HCT116 (cell line): ENCODE results near the gene ZDHHC18. TPM values are rescaled to one million over a fixed set of nuclear protein-coding genes. Genes with fewer than 3 reads are reported as not detected.

ENCODE experiments used
- ATAC-seq: fragments of 200-7000 bp; cut with Tn5 transposase; 2 replicates; pipeline ENCODE4 v1.9.1; 2020; ENCODE audit warnings: mild to moderate bottlenecking, moderate library complexity
- BruUV-seq: library from RNA; stranded (reverse); fragments of 400-500 nt; replicated peaks from 2 replicates; lab custom pipeline; 2021; lab: Mats Ljungman, UMichigan
- CTCF ChIA-PET: fragments of 300-600 bp; sonication (Branson Sonifier 250); formaldehyde crosslinking; loops from one replicate; lab custom pipeline; 2021; ENCODE audit warnings: antibody characterized with exemption; lab: Charles Lee
- POLR2A ChIA-PET: fragments of 300-600, 350-600 bp; sonication (Branson Sonifier 250); formaldehyde crosslinking; loops from one replicate; lab custom pipeline; 2021; ENCODE audit warnings: antibody characterized with exemption; lab: Charles Lee
- RAD21 ChIA-PET, 2 experiments: fragments of 300-600 bp; sonication (Branson Sonifier 250); formaldehyde crosslinking; loops; one replicate each; lab custom pipeline; 2023; ENCODE audit warnings: low total read pairs in 2 of 2; ENCODE audit not compliant: uncharacterized antibody in 2 of 2, unreplicated experiment in 2 of 2, low non-redundant PET in 1 of 2; lab: Charles Lee
- DNase-seq: peaks from one replicate; pipeline ENCODE4 v3.0.0-alpha.2; 2010; ENCODE audit warnings: low read depth, low spot score
- H2AFZ ChIP-seq: fragments of 200-600 bp; shearing (Covaris generic), sonication (generic); 2 replicates; pipeline ENCODE4 v1.6.1; 2017; ENCODE audit warnings: low read depth, mixed run types, mixed read lengths, antibody characterized with exemption, low read length; ENCODE audit not compliant: poor library complexity, severe bottlenecking
- H3K27ac ChIP-seq: 2 replicates; pipeline ENCODE4 v1.5.1; 2012; ENCODE audit warnings: low read depth, low read length
- H3K27me3 ChIP-seq: fragments of 200-600 bp; sonication (generic); 2 replicates; pipeline ENCODE4 v1.6.1; 2016; ENCODE audit warnings: mixed run types, low read length, mixed read lengths; ENCODE audit not compliant: insufficient read depth
- H3K36me3 ChIP-seq, 2 experiments: fragments of 200-500 bp in 1 of 2; fragments of 200-600 bp in 1 of 2; sonication (Bioruptor generic) in 1 of 2; sonication (generic) in 1 of 2; 2 replicates each; pipeline versions ENCODE4 v1.5.1 to v1.6.1; 2014 to 2016; ENCODE audit warnings: low read length in 2 of 2, inconsistent platforms in 1 of 2, mixed read lengths in 1 of 2, mixed run types in 1 of 2; ENCODE audit not compliant: insufficient read depth in 2 of 2, control insufficient read depth in 1 of 2
- H3K4me1 ChIP-seq, 2 experiments: fragments of 200-600 bp in 1 of 2; sonication (generic) in 1 of 2; 2 replicates each; pipeline versions ENCODE4 v1.5.1 to v1.6.1; 2012 to 2017; ENCODE audit warnings: low read length in 2 of 2, inconsistent platforms in 1 of 2, mild to moderate bottlenecking in 1 of 2, mixed read lengths in 1 of 2, mixed run types in 1 of 2, moderate library complexity in 1 of 2; ENCODE audit not compliant: insufficient read depth in 2 of 2, control insufficient read depth in 1 of 2
- H3K4me2 ChIP-seq: fragments of 200-600 bp; sonication (generic); 2 replicates; pipeline ENCODE4 v1.6.1; 2017; ENCODE audit warnings: mixed run types, low read length, mixed read lengths
- H3K4me3 ChIP-seq, 2 experiments: fragments of 200-600 bp in 1 of 2; sonication (generic) in 1 of 2; replicated peaks in 1 of 2; 2 replicates each; pipeline ENCODE4 v1.5.1; 2011 to 2016; ENCODE audit warnings: low read length in 2 of 2, control low read depth in 1 of 2, low read depth in 1 of 2, mild to moderate bottlenecking in 1 of 2, mixed read lengths in 1 of 2, mixed run types in 1 of 2
- H3K79me2 ChIP-seq: fragments of 200-600 bp; sonication (generic); 2 replicates; pipeline ENCODE4 v1.6.1; 2017; ENCODE audit warnings: mild to moderate bottlenecking, mixed run types, low read length, moderate library complexity, mixed read lengths; ENCODE audit not compliant: insufficient read depth
- H3K9ac ChIP-seq: fragments of 200-600 bp; sonication (generic); 2 replicates; pipeline ENCODE4 v1.6.1; 2016; ENCODE audit warnings: low read length, mixed read lengths
- H3K9me2 ChIP-seq: fragments of 200-600 bp; sonication (generic), shearing (Covaris generic); 2 replicates; pipeline ENCODE4 v1.6.1; 2017; ENCODE audit warnings: mixed run types, mild to moderate bottlenecking, moderate library complexity; ENCODE audit not compliant: insufficient read depth
- H3K9me3 ChIP-seq, 2 experiments: fragments of 200-500 bp in 1 of 2; fragments of 200-600 bp in 1 of 2; sonication (Bioruptor generic) in 1 of 2; sonication (generic) in 1 of 2; 2 replicates each; pipeline ENCODE4 v1.6.1; 2014 to 2017; ENCODE audit warnings: low read length in 2 of 2, mixed read lengths in 2 of 2, inconsistent platforms in 1 of 2, low read depth in 1 of 2, mild to moderate bottlenecking in 1 of 2, mixed run types in 1 of 2, moderate library complexity in 1 of 2; ENCODE audit not compliant: control insufficient read depth in 1 of 2, insufficient read depth in 1 of 2
- H4K20me1 ChIP-seq: fragments of 200-600 bp; sonication (generic), shearing (Covaris generic); 2 replicates; pipeline ENCODE4 v1.6.1; 2017; ENCODE audit warnings: mixed run types, mild to moderate bottlenecking, moderate library complexity; ENCODE audit not compliant: insufficient read depth
- EZH2phosphoT487 ChIP-seq: fragments of 200-600 bp; IDR thresholded peaks from 2 replicates; pipeline ENCODE4 v1.6.1; 2018; ENCODE audit warnings: antibody characterized with exemption, borderline replicate concordance
- SIN3A ChIP-seq: IDR thresholded peaks from 2 replicates; pipeline ENCODE4 v1.6.1; 2012; ENCODE audit warnings: low read depth
- SP1 ChIP-seq: IDR thresholded peaks from 2 replicates; pipeline ENCODE4 v1.6.1; 2012; ENCODE audit warnings: low read depth
- SRF ChIP-seq: IDR thresholded peaks from 2 replicates; pipeline ENCODE4 v1.6.1; 2012; ENCODE audit warnings: low read depth
- intact Hi-C: fragments of 100-400 bp; cut with micrococcal nuclease; formaldehyde crosslinking; loops from 2 replicates; pipeline ENCODE4 v1.10.0; 2022
- total RNA-seq: library from RNA; stranded (reverse); gene quantifications from one replicate; pipeline ENCODE4 v1.2.1, GENCODE V29; 2021; ENCODE audit not compliant: unreplicated experiment
- TF ChIP-seq, protein P1 (sequence below): IDR thresholded peaks from 2 replicates; pipeline ENCODE4 v1.6.1; 2012; ENCODE audit warnings: low read depth
- TF ChIP-seq, protein P2 (sequence below), 3 experiments: fragments of 200-600 bp in 1 of 3; sonication (generic) in 1 of 3; IDR thresholded peaks in 2 of 3; conservative IDR thresholded peaks in 1 of 3; 2 replicates each; pipeline ENCODE4 v1.5.1; 2012 to 2017; ENCODE audit warnings: low read depth in 2 of 3, low read length in 2 of 3, antibody characterized with exemption in 1 of 3, borderline replicate concordance in 1 of 3, control low read depth in 1 of 3, mild to moderate bottlenecking in 1 of 3, mixed read lengths in 1 of 3, mixed run types in 1 of 3, moderate library complexity in 1 of 3; ENCODE audit not compliant: insufficient read depth in 1 of 3

Gene ZDHHC18
- total RNA-seq, 1 experiment from 2014 or later: 24.4 TPM

GRCh38 chr1:26784886-26785285, 41.6 kb upstream of the ZDHHC18 start:
- DNase-seq (no peak), ATAC-seq (no peak)
- Histone ChIP-seq H3K79me2 (peaks cover 8% of the 10 kb centered on the region), H3K27me3 (no peaks in the 10 kb centered on the region), H3K4me1 (peaks cover 21 to 62% of the 10 kb centered on the region in 2 experiments), H3K27ac (no peak overlapping the region), H3K9ac (no peak overlapping the region), H3K9me2 (no peaks in the 10 kb centered on the region), H3K9me3 (no peaks in the 10 kb centered on the region), H3K36me3 (peaks cover 7 to 21% of the 10 kb centered on the region in 2 experiments; a peak in 2 of 4 replicates), H2AFZ (no peak overlapping the region), H3K4me2 (no peak overlapping the region), H4K20me1 (0 out of 2 replicates have a peak, but pooled peaks cover 3% of the 10 kb centered on the region), H3K4me3 (no peak overlapping the region)
- no peak for TF ChIP-seq SP1
- TF ChIP-seq SRF: no peak
- TF ChIP-seq, protein P1, sequence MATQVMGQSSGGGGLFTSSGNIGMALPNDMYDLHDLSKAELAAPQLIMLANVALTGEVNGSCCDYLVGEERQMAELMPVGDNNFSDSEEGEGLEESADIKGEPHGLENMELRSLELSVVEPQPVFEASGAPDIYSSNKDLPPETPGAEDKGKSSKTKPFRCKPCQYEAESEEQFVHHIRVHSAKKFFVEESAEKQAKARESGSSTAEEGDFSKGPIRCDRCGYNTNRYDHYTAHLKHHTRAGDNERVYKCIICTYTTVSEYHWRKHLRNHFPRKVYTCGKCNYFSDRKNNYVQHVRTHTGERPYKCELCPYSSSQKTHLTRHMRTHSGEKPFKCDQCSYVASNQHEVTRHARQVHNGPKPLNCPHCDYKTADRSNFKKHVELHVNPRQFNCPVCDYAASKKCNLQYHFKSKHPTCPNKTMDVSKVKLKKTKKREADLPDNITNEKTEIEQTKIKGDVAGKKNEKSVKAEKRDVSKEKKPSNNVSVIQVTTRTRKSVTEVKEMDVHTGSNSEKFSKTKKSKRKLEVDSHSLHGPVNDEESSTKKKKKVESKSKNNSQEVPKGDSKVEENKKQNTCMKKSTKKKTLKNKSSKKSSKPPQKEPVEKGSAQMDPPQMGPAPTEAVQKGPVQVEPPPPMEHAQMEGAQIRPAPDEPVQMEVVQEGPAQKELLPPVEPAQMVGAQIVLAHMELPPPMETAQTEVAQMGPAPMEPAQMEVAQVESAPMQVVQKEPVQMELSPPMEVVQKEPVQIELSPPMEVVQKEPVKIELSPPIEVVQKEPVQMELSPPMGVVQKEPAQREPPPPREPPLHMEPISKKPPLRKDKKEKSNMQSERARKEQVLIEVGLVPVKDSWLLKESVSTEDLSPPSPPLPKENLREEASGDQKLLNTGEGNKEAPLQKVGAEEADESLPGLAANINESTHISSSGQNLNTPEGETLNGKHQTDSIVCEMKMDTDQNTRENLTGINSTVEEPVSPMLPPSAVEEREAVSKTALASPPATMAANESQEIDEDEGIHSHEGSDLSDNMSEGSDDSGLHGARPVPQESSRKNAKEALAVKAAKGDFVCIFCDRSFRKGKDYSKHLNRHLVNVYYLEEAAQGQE: no peak
- no peak for TF ChIP-seq SIN3A
- TF ChIP-seq, protein P2, sequence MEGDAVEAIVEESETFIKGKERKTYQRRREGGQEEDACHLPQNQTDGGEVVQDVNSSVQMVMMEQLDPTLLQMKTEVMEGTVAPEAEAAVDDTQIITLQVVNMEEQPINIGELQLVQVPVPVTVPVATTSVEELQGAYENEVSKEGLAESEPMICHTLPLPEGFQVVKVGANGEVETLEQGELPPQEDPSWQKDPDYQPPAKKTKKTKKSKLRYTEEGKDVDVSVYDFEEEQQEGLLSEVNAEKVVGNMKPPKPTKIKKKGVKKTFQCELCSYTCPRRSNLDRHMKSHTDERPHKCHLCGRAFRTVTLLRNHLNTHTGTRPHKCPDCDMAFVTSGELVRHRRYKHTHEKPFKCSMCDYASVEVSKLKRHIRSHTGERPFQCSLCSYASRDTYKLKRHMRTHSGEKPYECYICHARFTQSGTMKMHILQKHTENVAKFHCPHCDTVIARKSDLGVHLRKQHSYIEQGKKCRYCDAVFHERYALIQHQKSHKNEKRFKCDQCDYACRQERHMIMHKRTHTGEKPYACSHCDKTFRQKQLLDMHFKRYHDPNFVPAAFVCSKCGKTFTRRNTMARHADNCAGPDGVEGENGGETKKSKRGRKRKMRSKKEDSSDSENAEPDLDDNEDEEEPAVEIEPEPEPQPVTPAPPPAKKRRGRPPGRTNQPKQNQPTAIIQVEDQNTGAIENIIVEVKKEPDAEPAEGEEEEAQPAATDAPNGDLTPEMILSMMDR (IDR thresholded peaks at IDR 0.05 in 2 of 3, conservative IDR thresholded peaks at IDR 0.05 in 1 of 3; ENCODE audit: borderline replicate concordance in 1 of 3, insufficient read depth in 1 of 3, low read depth in 2 of 3, low read length in 2 of 3): no peak
- TF ChIP-seq EZH2phosphoT487: no peak
- BruUV-seq: no TSS peak
- CTCF ChIA-PET: no interaction called here
- RAD21 ChIA-PET: no interaction called here
- intact Hi-C loops: no loop called here
- POLR2A ChIA-PET: interaction anchor here (0.7 to 1.6 kb wide), 2 partner anchors 60 to 85 kb away, joined by 3 read pairs; no protein-coding TSS in a partner anchor
